ENCODE data around the gene WDFY3. TPM values are rescaled to one million over a fixed set of nuclear protein-coding genes. Genes with fewer than 3 reads are reported as not detected.

The WDFY3 gene
- total and polyA plus RNA-seq, 2 experiments from 2014 or later, result 8.0 to 89.0 TPM

DNA sequence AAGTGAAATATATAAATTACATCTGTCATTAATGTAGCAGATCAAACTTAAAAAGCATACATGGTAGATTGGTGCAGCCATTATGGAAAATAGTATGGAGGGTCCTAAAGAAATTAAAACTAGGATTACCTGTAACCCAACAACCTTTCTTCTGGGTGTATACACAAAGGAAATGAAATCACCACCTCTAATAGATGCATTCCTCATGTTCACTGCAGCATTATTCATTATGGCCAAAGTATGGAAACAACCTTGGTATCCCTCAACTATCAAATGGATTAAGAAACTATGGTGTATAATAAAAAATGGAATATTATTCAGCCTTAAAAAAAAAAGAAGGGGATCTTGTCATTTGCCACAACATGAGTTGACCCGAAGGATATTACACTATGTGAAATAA, 13.7 kb downstream of the WDFY3 start (continued):
- TF ChIP-seq JUNB (IDR thresholded peaks at IDR 0.05; ENCODE audit: unreplicated experiment) (no peak), ZNF114 (CRISPR knock-in tag; IDR thresholded peaks at IDR 0.05) (no peak), ZNF331 (CRISPR knock-in tag; IDR thresholded peaks at IDR 0.05; ENCODE audit: low read depth) (no peak), EZH2phosphoT487 (IDR thresholded peaks at IDR 0.05; ENCODE audit: unreplicated experiment) (no peak), NANOG (IDR thresholded peaks at IDR 0.05; ENCODE audit: borderline replicate concordance) (no peak), POLR2AphosphoS5 (IDR thresholded peaks at IDR 0.05; ENCODE audit: low read depth) (no peak)
- TF ChIP-seq, protein P1, sequence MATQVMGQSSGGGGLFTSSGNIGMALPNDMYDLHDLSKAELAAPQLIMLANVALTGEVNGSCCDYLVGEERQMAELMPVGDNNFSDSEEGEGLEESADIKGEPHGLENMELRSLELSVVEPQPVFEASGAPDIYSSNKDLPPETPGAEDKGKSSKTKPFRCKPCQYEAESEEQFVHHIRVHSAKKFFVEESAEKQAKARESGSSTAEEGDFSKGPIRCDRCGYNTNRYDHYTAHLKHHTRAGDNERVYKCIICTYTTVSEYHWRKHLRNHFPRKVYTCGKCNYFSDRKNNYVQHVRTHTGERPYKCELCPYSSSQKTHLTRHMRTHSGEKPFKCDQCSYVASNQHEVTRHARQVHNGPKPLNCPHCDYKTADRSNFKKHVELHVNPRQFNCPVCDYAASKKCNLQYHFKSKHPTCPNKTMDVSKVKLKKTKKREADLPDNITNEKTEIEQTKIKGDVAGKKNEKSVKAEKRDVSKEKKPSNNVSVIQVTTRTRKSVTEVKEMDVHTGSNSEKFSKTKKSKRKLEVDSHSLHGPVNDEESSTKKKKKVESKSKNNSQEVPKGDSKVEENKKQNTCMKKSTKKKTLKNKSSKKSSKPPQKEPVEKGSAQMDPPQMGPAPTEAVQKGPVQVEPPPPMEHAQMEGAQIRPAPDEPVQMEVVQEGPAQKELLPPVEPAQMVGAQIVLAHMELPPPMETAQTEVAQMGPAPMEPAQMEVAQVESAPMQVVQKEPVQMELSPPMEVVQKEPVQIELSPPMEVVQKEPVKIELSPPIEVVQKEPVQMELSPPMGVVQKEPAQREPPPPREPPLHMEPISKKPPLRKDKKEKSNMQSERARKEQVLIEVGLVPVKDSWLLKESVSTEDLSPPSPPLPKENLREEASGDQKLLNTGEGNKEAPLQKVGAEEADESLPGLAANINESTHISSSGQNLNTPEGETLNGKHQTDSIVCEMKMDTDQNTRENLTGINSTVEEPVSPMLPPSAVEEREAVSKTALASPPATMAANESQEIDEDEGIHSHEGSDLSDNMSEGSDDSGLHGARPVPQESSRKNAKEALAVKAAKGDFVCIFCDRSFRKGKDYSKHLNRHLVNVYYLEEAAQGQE (IDR thresholded peaks at IDR 0.05; ENCODE audit: unreplicated experiment), result no peak

DNA sequence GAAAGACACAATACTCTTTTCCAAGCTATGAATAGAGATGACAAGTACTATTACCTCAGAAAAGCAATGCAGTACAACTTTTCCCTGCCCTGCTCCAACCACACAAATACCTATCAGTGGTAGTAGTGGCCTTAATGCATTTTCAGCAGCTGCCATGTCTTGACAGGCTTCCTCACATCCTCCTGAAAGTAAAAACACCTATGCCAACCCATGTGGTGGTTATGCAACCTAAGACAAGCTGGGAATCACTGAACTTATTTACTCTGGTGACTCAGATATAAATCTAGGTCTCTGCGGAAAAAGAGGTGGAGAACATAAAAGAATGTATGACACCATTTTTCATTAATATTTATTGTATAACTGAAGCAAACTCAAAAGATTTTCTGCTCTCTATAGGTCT, 14.5 kb downstream of the WDFY3 start:
- Histone ChIP-seq H3K27me3 (ENCODE audit: insufficient read depth) (no peaks in the 10 kb centered on the region), H3K36me3 (ENCODE audit: insufficient read depth) (no peaks in the 10 kb centered on the region), H3K27ac (ENCODE audit: low read depth) (no peak overlapping the region), H3K9me2 (ENCODE audit: insufficient read depth) (no peaks in the 10 kb centered on the region), H4K20me1 (replicated peaks; ENCODE audit: insufficient read depth) (no peaks in the 10 kb centered on the region; the same call in none of the 2 replicates), H3K79me2 (replicated peaks; ENCODE audit: insufficient read depth) (peaks cover 97% of the 10 kb centered on the region), H3K4me1 (ENCODE audit: insufficient read depth) (peaks cover 44% of the 10 kb centered on the region), H3K4me2 (0 out of 2 replicates have a peak overlapping the region, but pooled peaks have one; percentile 6), H3K4me3 (no peak overlapping the region), H3F3A (replicated peaks; ENCODE audit: low read depth) (no peaks in the 10 kb centered on the region; the same call in 1 of the 2 replicates), H2AFZ (no peak overlapping the region)
- Mint-ChIP-seq H3K4me3 (no peak overlapping the region), H3K36me3 (ENCODE audit: low read depth) (no peaks in the 10 kb centered on the region; the same call in 2 of the 3 replicates), H3K27ac (no peak overlapping the region), H3K27me3 (ENCODE audit: insufficient read depth, low read depth, poor library complexity) (no peaks in the 10 kb centered on the region), H3K4me1 (peaks cover 37% of the 10 kb centered on the region), H3K9me3 (no peaks in the 10 kb centered on the region)
- no peak for TF ChIP-seq CTCF (conservative IDR thresholded peaks at IDR 0.05; ENCODE audit: low read depth in 2 of 2)
- TF ChIP-seq EZH2phosphoT487 (IDR thresholded peaks at IDR 0.05; ENCODE audit: unreplicated experiment), result no peak
- DNase-seq (ENCODE audit: low spot score) (no peak), ATAC-seq (no peak)

DNA sequence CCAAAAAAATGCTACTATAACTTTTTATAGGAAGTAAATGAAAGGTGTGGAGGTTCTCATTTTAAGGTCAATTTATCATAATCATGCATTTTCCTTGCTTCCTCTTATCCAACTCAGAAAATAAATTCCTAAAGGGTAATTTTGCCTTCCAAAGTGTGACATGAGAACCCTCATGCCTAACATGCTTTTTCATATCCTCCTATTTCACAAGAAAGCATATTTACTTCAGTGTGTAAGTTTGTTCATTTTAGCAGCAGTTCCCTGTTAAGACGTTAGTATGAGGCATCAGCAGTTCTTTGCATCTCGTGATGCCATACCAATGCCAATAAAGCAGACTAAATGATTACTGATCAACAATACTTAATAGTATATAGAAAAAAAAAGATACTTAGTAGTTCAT, 18.4 kb downstream of the WDFY3 start:
- Histone ChIP-seq H3K4me3 (no peak overlapping the region), H3K27ac (ENCODE audit: low read depth) (no peak overlapping the region), H4K20me1 (replicated peaks; ENCODE audit: insufficient read depth) (peaks cover 4% of the 10 kb centered on the region), H2AFZ (no peak overlapping the region), H3K4me1 (ENCODE audit: insufficient read depth) (peaks cover 9% of the 10 kb centered on the region; the same call in 1 of the 2 replicates), H3F3A (replicated peaks; ENCODE audit: low read depth) (no peaks in the 10 kb centered on the region), H3K9me2 (ENCODE audit: insufficient read depth) (no peaks in the 10 kb centered on the region), H3K27me3 (ENCODE audit: insufficient read depth) (no peaks in the 10 kb centered on the region), H3K4me2 (no peak overlapping the region), H3K36me3 (ENCODE audit: insufficient read depth) (peaks cover 1% of the 10 kb centered on the region), H3K79me2 (replicated peaks; ENCODE audit: insufficient read depth) (peaks cover 99% of the 10 kb centered on the region)
- Mint-ChIP-seq H3K4me3 (no peak overlapping the region), H3K4me1 (peaks cover 14% of the 10 kb centered on the region), H3K9me3 (peaks cover 6% of the 10 kb centered on the region), H3K36me3 (ENCODE audit: low read depth) (peaks cover 7% of the 10 kb centered on the region), H3K27ac (0 out of 2 replicates have a peak overlapping the region, but pooled peaks have one; percentile 72), H3K27me3 (ENCODE audit: insufficient read depth, low read depth, poor library complexity) (no peaks in the 10 kb centered on the region)
- DNase-seq (ENCODE audit: low spot score), result no peak
- no peak for ATAC-seq
- no peak for TF ChIP-seq NANOG (IDR thresholded peaks at IDR 0.05; ENCODE audit: borderline replicate concordance)
- TF ChIP-seq CREB1 (CRISPR knock-in tag; IDR thresholded peaks at IDR 0.05; ENCODE audit: low read depth), result no peak
- TF ChIP-seq, protein P2, sequence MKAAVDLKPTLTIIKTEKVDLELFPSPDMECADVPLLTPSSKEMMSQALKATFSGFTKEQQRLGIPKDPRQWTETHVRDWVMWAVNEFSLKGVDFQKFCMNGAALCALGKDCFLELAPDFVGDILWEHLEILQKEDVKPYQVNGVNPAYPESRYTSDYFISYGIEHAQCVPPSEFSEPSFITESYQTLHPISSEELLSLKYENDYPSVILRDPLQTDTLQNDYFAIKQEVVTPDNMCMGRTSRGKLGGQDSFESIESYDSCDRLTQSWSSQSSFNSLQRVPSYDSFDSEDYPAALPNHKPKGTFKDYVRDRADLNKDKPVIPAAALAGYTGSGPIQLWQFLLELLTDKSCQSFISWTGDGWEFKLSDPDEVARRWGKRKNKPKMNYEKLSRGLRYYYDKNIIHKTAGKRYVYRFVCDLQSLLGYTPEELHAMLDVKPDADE (IDR thresholded peaks at IDR 0.05), result no peak
- TF ChIP-seq EZH2phosphoT487 (IDR thresholded peaks at IDR 0.05; ENCODE audit: unreplicated experiment), result no peak
- TF ChIP-seq CTCF (conservative IDR thresholded peaks at IDR 0.05; ENCODE audit: low read depth in 2 of 2), result no peak
- TF ChIP-seq EZH2 (IDR thresholded peaks at IDR 0.05; ENCODE audit: low read depth, unreplicated experiment), result no peak
- no peak for TF ChIP-seq ZNF114 (CRISPR knock-in tag; IDR thresholded peaks at IDR 0.05)
- no peak for TF ChIP-seq JUNB (IDR thresholded peaks at IDR 0.05; ENCODE audit: unreplicated experiment)
